Body of pancreas (tissue), 4 donors: ENCODE results near the gene GLIS2.

Experiments used
- POLR2A ChIP-seq, 3 donors: fragments of 450-650 bp; IDR thresholded peaks; one replicate each; pipeline ENCODE4 v1.6.1; 2016; ENCODE audit warnings: antibody characterized with exemption in 3 of 3, mild to moderate bottlenecking in 2 of 3
- TF ChIP-seq, protein P1 (sequence below), 7 experiments: fragments of 450-650 bp in 4 of 7; fragments of 200-600 bp in 3 of 7; sonication (generic) in 3 of 7; IDR thresholded peaks; one replicate each; pipeline ENCODE4 v1.5.1; 2016 to 2019; ENCODE audit warnings: antibody characterized with exemption in 7 of 7

DNA sequence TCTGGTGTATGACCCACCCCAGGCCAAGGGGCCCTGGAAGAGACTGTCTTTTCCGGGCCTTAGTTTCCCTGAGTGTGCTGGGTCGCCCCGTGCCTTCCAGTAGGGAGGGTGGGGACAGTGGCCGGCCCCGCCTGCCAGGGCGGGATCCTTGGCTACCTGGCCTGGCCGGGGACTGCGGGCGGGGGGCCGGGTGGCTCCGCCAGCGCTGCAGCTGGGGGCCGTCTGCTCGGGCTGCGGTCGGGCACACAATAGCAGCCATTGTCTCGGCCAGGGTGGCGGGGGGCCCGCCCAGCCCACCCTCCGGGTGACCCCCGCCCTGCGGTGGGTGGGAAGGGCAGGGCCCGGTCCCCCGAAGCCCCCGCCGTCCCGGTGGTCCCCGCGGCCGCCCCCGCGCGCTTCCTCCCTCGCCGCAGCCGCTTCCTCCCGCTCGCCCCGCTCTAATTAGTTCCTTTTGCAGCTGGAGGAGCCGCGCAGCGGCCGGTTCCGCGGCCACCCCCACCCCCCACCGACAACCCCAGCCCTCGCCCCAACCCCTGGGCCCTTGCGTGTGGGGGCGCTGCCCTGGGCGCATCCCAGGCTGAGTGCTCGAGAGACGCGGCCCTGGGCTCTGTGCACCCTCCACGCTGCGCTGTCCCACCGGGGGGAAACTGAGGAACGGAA lies 11.6 kb downstream of the GLIS2 start:
- TF ChIP-seq, protein P1, sequence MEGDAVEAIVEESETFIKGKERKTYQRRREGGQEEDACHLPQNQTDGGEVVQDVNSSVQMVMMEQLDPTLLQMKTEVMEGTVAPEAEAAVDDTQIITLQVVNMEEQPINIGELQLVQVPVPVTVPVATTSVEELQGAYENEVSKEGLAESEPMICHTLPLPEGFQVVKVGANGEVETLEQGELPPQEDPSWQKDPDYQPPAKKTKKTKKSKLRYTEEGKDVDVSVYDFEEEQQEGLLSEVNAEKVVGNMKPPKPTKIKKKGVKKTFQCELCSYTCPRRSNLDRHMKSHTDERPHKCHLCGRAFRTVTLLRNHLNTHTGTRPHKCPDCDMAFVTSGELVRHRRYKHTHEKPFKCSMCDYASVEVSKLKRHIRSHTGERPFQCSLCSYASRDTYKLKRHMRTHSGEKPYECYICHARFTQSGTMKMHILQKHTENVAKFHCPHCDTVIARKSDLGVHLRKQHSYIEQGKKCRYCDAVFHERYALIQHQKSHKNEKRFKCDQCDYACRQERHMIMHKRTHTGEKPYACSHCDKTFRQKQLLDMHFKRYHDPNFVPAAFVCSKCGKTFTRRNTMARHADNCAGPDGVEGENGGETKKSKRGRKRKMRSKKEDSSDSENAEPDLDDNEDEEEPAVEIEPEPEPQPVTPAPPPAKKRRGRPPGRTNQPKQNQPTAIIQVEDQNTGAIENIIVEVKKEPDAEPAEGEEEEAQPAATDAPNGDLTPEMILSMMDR (IDR thresholded peaks at IDR 0.05) = no peak
- no peak for TF ChIP-seq POLR2A (IDR thresholded peaks at IDR 0.05)
